ENCODE measurements around the gene ATXN1.

DNA sequence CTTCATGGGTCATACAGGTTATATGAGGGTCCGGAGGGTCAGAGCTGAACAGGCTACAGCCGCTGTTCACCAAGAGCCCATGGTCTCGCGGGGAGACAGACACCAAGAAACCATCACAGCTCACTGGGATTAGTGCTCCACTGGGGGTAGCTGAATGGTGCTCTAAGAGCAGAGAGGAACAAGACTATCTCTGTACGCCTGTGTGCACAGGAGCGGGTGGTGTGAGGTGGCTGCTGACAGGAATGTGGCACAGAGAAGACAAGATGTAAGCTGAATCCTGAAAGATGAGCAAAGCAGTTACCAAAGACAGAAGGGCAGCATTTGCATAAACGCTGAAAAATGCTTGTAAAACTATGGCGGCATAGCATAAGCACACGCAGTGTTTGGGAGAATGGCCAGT lies 383.8 kb downstream of the ATXN1 start:
- TF ChIP-seq POLR2A (IDR thresholded peaks at IDR 0.05; ENCODE audit: control extremely low read depth in 1 of 2, low read depth in 2 of 2, low read length in 2 of 2) (no peak), RBBP5 (IDR thresholded peaks at IDR 0.05; ENCODE audit: borderline replicate concordance, low read depth, low read length) (no peak)
- TF ChIP-seq, protein P1, sequence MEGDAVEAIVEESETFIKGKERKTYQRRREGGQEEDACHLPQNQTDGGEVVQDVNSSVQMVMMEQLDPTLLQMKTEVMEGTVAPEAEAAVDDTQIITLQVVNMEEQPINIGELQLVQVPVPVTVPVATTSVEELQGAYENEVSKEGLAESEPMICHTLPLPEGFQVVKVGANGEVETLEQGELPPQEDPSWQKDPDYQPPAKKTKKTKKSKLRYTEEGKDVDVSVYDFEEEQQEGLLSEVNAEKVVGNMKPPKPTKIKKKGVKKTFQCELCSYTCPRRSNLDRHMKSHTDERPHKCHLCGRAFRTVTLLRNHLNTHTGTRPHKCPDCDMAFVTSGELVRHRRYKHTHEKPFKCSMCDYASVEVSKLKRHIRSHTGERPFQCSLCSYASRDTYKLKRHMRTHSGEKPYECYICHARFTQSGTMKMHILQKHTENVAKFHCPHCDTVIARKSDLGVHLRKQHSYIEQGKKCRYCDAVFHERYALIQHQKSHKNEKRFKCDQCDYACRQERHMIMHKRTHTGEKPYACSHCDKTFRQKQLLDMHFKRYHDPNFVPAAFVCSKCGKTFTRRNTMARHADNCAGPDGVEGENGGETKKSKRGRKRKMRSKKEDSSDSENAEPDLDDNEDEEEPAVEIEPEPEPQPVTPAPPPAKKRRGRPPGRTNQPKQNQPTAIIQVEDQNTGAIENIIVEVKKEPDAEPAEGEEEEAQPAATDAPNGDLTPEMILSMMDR (IDR thresholded peaks at IDR 0.05; ENCODE audit: control extremely low read depth in 1 of 3, insufficient read depth in 1 of 3, low read depth in 1 of 3, low read length in 3 of 3) = no peak
